LNCaP clone FGC (cell line): ENCODE data around the gene ANK2.

Experiments
- DNase-seq: peaks from one replicate; pipeline ENCODE4 v3.0.0-alpha.2; 2011; ENCODE audit warnings: low read depth
- H3K4me3 ChIP-seq: 2 replicates; pipeline ENCODE4 v1.5.1; 2011; ENCODE audit warnings: mild to moderate bottlenecking, low read depth, low read length, control low read depth
- CTCF ChIP-seq: IDR thresholded peaks from 2 replicates; pipeline ENCODE4 v1.5.1; 2012; ENCODE audit warnings: mild to moderate bottlenecking; ENCODE audit not compliant: control insufficient read depth, insufficient read depth; ENCODE audit errors: extremely low read depth

ANK2 gene

GRCh38 chr4:113285501-113285900 is 236.0 kb downstream of the ANK2 start:
- TF ChIP-seq CTCF, result no peak
- DNase-seq, result no peak
- H3K4me3 ChIP-seq, result no peak overlapping the region

DNA sequence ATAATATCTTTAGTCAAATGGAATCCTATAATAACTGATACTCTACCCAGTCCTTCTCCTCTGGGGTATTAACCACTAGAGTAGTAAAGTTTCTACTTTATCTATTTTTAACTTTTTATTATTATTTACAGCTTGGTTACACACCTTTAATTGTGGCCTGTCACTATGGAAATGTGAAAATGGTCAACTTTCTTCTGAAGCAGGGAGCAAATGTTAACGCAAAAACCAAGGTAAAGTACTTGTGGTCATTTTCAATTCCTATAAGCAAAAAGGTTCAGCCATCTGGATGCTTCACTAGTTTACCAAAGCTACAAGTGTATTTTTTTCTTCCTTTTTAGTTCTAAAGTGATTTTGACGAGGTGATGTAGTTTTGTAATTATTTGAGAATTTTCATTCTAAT is 238.8 kb downstream of the ANK2 start:
- no peak for DNase-seq
- no peak overlapping the region for H3K4me3 ChIP-seq
- TF ChIP-seq CTCF, result no peak

GRCh38 chr4:113288696-113289095 is 239.2 kb downstream of the ANK2 start:
- TF ChIP-seq CTCF, result no peak
- no peak for DNase-seq
- H3K4me3 ChIP-seq, result no peak overlapping the region

- TF ChIP-seq CTCF, result no peak
- no peak overlapping the region for H3K4me3 ChIP-seq
- DNase-seq, result no peak
Observed at GRCh38 chr4:113289766-113290165, 240.3 kb downstream of the ANK2 start.

- H3K4me3 ChIP-seq, result no peak overlapping the region
- TF ChIP-seq CTCF, result no peak
- DNase-seq, result no peak
Observed at GRCh38 chr4:113290666-113291065, 241.2 kb downstream of the ANK2 start.

- DNase-seq, result no peak
- H3K4me3 ChIP-seq, result no peak overlapping the region
- no peak for TF ChIP-seq CTCF
Observed at GRCh38 chr4:113292371-113293042, 243.1 kb downstream of the ANK2 start.

DNA sequence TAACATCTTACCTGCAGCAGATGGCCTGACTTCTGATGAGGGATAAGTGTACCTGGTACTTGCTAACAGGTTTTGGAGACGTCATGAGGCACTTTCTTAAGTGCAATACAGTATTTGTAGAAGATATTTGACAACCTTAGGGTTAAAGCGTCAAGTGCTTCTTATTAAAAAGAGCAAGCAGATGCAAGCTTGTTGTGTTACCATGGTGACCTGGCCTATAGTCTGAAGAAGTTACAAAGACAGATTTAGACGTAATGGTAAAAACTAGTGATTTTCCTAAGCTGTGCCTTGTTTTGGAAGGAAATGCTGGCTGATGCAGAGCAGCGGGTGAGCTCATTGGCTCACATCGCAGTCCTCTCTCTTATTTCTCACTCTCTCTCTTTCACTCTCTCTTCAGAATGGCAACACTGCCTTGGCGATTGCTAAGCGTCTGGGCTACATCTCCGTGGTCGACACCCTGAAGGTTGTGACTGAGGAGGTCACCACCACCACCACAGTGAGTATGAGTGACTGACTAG is 243.6 kb downstream of the ANK2 start:
- no peak for TF ChIP-seq CTCF
- no peak for DNase-seq
- no peak overlapping the region for H3K4me3 ChIP-seq
